GDM1 (cell line): Measurements from ENCODE around the gene SMIM30.
"Not testable (repeated sequence)": the region's sequence is repeated elsewhere in the genome, so short reads cannot be mapped to it uniquely, and the experiment has no call there.

Experiments
- DNase-seq: peaks from one replicate; lab custom pipeline; 2025; lab: John Stamatoyannopoulos, UW

The SMIM30 gene, protein sequence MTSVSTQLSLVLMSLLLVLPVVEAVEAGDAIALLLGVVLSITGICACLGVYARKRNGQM

DNA sequence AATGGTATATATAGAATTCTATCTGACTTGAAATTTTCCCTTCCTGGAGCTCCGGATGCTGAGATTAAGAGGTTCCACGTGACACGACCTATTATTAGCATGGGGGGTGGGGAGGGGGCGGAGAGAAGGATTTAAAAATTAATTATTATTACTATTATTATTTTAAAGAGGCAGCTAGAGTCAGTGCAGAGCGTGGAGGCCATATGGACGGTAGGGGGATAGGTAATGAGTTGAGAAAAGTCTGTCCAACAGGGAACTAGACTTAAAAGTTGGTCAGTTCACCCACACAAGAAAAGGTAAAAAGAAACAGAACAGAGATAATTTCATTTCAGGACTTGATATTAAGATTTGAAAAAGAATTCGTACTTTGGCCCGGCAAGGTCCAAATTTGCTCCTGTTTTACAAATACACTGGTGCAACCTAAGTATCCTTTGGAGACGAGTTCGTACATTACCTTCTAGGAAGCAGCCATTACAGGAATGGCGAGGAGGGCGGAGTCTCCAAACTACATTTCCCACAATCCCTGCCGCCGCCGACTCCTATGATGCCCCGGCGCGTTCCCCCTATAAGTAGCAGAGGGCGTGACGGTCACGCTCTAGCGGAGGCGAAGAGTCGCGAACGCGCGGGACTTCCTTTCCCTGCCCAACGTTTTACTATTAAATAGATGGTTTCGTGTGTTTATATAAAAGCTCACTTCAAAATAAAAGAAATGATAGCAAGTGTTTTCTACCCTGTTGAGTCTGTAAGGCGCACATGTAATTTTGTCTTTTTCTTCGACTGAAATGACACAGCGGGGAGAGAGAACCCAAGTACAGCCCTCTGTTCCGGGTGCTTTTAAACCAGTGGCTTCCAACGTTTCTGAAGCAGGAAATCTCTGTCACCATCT, at the start of gene SMIM30:
Gene SMIM30, minus strand, starts transcription at position 481 of the 886 bp plus-strand sequence. CDS start 976 bp downstream, outside the sequence.
- DNase-seq = peak; percentile 85

DNA sequence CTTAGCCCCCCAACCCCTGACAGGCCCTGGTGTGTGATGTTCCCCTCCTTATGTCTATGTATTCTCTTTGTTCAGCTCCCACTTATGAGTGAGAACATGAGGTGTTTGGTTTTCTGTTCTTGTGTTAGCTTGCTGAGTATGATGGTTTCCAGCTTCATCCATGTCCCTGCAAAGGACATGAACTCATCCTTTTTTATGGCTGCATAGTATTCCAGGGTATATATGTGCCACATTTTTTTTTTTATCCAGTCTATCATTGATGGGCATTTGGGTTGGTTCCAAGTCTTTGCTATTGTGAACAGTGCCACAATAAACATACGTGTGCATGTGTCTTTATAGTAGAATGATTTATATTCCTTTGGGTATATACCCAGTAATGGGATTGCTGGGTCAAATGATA, 47.8 kb upstream of the SMIM30 start:
- DNase-seq = not testable (repeated sequence)

DNA sequence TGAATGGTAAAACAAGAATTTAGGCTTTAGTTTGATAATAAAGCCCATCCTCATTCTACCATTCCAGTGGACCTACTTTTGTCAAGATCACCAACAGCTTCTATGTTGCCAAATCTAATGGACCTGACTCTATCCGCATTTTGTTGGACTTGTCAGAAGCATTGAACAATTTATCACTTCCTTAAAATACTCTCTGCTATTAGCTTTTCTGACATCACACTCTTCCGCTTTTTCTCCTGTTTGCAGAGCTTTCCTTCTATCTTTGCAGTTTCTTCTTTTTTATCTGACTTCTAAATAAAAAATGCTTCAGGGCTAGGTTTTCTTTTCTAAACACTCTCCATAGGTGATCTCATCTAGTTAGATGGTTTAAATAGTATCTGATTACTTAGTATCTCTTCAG, 42.7 kb upstream of the SMIM30 start:
- DNase-seq = no peak

GRCh38 chr7:113159746-113160339, 41.5 kb upstream of the SMIM30 start:
- DNase-seq = peak; percentile 13

- DNase-seq = no peak
These were observed 40.4 kb upstream of the SMIM30 start for GRCh38 chr7:113158756-113159155.

- DNase-seq = no peak
These were observed 35.8 kb upstream of the SMIM30 start for GRCh38 chr7:113154117-113154516.

DNA sequence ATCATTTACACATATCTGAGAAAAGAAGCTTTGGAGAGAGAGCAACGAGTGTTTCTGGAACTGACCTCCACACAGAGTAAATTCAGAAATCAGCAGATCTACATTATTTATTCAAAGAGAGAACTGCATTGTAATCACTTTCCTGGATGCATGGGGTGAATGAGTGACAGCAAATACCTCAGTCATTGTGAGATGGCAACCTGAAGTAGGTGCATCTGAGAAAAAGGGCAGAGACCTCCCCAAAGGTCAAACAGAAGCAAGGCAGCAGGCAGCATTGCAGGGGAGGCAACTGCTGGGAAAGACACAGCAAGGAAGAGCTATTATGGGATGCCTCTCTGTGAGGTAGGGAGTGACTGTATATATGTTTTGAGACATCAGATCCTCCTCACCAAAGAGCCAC, 26.5 kb upstream of the SMIM30 start:
- DNase-seq = no peak

- no peak for DNase-seq
These were observed 25.3 kb upstream of the SMIM30 start for GRCh38 chr7:113143486-113144257.

DNA sequence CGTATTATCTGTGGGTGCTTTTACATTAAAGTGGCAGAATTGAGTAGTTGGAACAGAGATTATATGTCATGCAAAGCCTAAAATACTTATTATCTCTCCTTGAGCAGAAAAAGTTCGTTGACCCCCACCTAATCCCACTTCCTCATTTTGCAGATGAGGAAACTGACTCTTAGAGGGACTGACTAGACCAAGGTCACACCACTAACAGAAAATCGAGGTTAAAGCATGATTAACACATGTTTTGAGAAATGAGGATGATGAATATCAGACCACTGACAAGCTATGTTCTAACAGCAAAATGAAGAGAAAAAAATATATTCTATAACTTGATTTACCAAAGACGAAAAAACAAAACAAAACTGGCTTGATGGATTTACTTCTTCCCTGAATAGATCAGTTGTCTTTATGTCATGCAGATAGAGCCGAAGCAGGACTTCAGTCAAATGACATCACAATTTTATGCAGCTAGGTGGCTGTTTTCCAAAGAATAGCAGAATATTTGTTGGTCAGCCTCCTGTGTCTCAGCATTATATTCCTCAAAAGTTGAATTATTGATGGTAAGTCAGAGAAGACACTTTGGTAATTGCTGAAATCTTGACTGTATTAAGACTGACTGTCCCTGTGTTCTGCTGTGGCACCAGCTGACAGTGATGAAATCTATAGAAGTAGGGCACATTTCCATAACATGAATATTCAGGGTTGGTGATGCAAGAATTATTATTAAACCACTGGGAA, 24.2 kb upstream of the SMIM30 start:
- peak; percentile 31 for DNase-seq

DNA sequence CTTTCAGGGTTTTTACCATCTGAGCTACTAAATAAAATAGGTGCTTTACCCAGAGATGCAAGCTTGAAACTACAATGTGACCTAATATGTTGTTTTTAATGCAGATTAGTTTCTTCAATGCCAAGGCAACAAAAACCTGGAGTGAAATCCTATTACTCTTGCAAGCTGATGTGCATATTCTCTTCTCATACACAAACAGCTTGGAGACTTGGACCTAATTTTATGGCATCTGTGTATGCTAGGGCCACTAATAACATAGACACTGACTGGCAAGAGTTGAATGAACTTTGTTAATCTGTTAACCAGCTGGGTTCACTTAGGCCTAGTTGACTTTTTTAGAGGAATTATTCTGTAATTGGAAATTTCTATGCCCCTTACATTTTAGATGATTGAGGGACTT, 23.4 kb upstream of the SMIM30 start:
- DNase-seq = no peak

DNA sequence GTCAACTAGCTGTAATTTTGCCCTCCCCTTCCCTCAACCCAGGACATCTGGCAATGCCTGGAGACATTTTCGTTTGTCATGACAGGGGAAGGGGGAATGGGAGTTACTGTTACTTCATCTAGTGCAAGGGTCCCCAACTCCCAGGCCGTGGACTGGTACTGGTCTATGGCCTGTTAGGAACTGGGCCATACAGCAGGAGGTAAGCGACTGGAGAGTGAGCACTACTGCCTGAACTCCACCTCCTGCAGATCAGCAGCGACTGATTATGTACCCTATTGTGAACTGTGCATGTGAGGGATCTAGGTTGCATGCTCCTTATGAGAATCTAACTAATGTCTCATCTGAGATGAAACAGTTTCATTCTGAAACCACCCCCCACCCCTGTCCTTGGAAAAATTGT, 22.6 kb upstream of the SMIM30 start:
- no peak for DNase-seq

DNA sequence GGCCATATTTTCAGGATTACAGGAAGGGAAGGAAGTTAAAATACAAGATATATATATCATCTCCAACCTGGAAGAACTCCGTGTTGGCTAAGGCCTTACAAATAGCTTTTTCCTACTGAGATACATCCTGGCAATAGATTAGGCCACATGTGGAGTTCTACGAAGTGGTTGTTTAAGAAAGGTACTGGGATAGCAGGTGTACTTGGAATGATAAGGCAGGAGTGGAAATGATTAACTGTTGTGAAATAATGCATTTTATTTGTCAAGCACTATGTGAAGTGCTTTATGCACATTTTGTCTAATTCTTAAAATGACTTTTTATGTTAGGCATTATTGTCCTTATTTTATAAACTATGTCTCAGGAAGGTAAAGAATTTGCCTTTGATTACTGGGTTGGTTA, 18.9 kb upstream of the SMIM30 start:
- no peak for DNase-seq

GRCh38 chr7:113134025-113134424, 15.7 kb upstream of the SMIM30 start:
- DNase-seq = no peak

DNA sequence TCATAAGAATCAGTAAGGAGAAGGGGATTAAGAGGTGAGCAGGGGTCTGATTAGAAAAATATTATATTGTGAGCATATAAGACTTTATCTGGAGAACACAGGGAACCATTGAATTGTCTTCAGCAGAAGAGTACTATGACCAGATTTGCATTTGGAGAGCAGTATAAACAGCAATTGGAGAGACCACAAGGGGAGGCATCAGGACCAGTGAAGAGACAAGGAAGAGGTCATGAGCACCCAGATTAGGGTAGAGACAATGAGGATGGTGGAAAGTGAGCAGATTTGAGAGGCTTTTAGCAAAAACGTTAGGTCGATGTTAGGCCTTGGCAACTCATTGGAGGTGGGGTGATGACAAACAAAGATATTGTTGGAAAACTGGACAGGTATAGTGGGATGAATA, 13.0 kb upstream of the SMIM30 start:
- no peak for DNase-seq

DNA sequence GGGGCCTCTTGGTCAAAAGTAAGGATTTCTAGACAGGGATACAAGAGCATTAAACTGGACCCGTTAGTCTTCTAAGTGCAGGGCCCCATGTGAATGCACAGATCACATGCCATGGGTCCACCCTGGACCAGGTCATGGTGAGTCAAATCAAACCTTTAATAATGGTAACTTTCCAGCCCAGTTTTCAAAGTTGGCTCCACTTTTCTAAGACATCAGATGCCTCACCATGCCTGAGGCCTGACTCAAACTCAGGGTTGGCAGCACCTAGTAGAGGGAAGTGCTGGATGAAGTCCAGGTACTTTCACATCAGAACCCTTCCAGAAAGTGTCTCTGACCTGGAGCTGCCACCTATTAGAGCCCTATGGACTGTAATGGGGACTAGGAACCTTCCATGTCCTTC, 9.7 kb upstream of the SMIM30 start:
- DNase-seq = no peak

- DNase-seq = no peak
These were observed 7.4 kb upstream of the SMIM30 start for GRCh38 chr7:113125728-113126127.

DNA sequence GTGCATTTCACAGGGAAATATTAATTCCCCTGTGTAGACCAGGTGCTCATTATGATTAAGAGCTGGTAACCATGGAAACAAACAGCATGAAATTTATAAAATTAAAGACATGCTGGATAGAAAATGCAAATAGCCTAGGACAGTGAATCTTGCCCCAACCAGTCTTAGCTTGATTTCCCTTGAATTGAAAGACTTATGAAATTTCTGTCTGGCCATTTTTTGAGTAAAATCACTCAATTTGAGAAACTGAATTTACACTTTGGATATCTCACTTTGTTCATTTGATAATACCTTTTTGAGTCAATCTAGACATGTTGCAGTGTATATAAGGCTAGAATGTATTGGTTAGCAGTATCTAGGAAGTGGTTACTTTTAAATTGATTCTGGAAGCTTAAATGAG, 4.4 kb upstream of the SMIM30 start:
- DNase-seq = no peak

DNA sequence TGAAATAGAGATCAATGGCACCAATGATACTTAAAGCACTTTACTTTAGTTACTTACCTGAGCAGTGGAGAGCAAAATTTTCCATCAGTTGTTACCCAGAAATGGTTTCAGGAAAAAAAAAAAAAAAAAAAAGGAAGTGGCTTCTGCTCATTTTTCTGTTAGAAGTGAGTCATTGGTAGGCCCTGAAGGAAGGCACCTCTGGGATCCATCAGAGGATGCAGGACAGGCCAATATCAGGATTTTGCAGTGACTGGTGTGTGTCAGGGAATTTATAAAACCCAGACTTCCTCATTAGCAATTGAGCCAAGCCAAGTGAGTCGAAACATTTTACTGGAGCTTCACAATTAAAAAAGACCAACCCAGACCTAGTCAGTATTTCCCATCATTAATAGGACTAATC, 2.3 kb upstream of the SMIM30 start:
- peak; percentile 9 for DNase-seq

DNA sequence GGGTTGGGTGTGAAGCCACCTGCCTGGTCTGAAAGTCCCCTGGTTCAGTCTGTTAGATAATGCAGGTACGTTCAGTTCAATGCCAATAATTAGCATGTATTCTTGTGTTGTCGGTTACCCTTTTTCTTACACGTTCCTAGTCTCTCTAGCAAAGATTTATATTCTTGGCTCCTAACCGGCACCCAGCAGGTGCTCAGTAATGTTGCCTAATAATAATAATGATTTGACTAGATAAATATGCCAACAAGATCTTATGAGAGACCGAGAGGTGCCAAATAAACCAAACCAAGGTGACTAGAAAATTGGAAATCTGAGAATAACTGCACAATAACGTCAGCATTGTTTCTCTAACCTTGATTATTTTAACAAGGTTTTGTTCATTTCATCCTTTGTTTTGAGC, 1.1 kb upstream of the SMIM30 start:
- no peak for DNase-seq

- not testable (repeated sequence) for DNase-seq
These were observed 980 bp downstream of the SMIM30 start for GRCh38 chr7:113117374-113117774.

GRCh38 chr7:113113912-113114311, 4.4 kb downstream of the SMIM30 start:
- no peak for DNase-seq

DNA sequence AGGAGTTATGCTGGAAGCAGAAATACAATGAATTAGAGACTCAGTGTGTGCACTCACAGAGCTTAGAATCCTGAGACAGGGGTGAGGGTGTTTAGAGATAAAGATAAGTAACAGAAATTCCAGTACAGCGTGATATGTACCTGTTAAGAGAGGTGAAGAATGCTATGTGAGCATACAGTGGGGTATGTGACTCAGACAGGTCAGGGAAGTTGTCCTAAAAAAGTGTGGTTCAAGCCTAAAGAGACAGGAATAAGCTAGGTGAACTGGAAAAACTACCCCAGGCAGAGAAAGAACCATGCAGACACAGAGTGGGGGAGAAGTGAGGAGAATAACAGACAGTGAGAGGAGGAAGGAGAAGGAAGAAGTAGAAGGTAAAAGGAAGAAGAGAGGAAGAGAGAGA, 8.6 kb downstream of the SMIM30 start:
- DNase-seq = no peak
